GM19035 (cell line): ENCODE measurements around the gene MYO7B.
"Not testable (repeated sequence)": the region's sequence is repeated elsewhere in the genome, so short reads cannot be mapped to it uniquely, and the experiment has no call there.

Experiments
- ATAC-seq: cut with Tn5 transposase; IDR thresholded peaks from one replicate; pipeline ENCODE4 v1.9.1; 2021; ENCODE audit not compliant: unreplicated experiment

MYO7B gene

DNA sequence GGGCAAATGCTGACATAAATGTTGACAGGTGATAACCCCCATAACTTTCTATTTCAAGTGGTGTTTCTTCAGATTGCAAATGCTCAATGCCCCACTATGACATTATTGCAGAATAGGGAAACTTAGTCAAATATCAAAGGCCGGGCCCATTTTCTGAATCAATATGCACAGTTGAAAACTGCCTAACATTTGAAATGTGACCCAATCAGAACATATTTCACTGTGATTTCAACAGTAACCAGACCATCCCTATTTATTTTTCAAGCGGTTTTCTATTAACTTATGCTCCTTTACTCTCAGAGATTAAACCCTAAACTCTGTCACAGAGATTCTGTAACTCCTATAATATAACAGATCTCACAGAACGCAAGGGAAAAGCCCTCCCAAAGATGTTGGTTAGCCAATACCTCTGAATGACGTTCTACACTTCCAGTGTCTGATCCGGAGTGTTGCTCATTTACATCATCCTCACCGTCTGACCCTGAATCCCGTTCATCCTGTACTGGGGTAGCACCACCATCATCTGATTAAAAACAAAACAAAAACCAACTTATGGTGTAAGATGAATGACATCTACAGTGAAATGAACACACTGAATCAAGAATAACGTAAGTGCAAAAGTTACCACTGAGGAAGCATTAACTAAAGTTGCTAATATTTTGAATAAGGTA lies 12.1 kb upstream of the MYO7B start:
- no peak for ATAC-seq

- ATAC-seq: not testable (repeated sequence)
Observed at GRCh38 chr2:127524198-127524834, 11.2 kb upstream of the MYO7B start.

DNA sequence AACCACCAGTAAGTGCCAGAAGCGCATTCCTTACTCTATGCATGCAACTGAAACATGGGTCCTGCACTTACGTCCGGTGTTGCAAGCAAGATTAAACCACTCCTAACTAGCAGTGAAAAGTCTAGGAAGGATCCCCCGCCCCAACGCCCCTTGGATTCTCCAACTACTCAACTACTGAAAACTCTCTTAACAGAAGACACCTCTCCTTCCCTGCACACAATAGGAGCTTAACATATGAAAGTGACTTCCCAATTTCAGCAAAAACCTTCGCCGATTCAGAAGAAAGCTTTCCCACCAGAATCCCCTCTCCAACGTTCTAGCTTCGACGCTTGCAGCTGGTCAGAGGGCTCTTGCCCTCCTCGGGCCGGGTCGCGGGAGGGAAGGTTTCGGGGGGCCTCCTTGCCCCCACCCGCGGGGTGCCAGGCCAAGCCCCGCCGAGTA lies 9.8 kb upstream of the MYO7B start:
- peak; percentile 1 for ATAC-seq

- ATAC-seq: peak; percentile 93
Observed at GRCh38 chr2:127526132-127527000, 9.1 kb upstream of the MYO7B start, which contains the start of gene IWS1. Gene IWS1 (minus strand): TSS chr2:127526489. CDS start chr2:127526208, 281 bp downstream.

DNA sequence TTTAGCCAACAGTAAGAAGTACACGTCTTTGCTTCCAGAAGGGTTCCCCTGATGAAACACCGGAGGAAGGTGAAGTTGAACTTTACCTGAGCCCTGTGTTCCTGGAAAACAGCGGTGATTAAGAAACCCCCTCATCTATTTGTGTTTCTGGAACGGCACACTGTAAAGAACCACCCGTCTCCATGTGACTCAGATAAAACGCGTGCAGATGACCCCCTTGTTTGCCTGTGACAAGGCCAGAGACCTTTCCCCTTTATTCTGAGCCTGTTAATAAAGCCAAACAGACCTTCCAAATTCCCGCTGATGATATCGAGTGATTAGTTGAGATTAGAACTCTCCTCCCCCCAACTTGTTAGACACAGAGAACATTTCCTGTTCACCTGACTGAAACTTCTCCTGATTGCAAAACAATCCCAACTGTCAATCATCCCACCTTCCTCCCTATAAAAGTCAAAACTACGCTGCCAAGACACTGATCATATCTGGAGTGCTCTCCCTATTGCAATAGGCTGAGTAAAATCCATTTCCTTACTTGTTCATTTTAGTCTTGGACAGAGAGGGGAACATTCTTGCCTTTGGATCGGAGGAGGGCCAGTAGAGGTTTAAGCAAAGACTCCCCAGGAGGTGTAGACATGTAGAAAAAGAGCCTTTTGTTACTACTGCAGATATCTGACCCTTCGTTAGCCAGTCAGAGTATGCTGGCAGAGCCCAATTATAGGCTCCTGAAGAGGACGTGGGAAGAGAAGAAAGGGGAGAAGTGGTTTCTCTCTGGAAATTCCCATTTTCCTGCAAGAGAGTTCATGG lies 8.3 kb upstream of the MYO7B start:
- ATAC-seq: no peak

DNA sequence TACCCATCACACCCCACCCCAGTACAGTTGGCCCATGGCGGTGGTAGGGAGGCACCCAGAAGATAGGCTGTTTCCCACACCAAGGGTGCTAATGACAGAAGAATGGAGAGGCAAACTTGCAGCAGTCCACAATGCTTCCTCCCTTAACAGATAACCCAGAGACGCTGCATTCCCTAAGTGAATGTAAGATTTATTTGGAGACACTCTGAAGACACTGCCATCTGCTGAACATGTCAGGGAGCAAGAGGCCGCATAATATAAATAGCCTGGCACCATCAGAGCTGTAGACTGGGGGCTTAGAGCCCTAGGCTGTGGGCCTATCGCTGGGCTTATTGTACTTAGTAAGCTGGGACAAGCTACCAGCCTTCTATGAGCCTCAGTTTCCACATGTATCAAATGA lies 7.0 kb upstream of the MYO7B start:
- ATAC-seq: no peak

- not testable (repeated sequence) for ATAC-seq
Observed at GRCh38 chr2:127529416-127529815, 6.1 kb upstream of the MYO7B start.

- ATAC-seq: no peak
Observed at GRCh38 chr2:127530245-127531140, 5.0 kb upstream of the MYO7B start.

DNA sequence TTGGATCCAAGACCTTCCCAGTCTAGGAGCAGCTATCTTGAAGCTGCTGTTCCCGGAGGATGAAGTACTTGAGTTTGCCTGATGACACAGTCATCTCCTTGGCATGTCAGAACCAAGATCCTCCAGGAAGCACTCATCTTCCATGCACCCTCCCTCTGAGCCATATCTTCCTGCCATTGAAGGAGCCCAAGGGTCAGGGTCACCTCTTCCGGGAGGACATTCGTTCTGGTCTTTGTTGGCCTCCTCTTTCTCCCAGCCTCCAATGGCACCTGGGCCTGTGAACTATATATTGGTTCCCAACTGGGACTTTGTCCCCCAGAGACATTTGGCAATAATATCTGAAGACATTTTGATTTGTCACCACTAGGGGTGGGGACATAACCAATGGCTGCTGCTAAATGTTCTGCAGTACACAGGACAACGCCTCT lies 4.2 kb upstream of the MYO7B start:
- no peak for ATAC-seq

DNA sequence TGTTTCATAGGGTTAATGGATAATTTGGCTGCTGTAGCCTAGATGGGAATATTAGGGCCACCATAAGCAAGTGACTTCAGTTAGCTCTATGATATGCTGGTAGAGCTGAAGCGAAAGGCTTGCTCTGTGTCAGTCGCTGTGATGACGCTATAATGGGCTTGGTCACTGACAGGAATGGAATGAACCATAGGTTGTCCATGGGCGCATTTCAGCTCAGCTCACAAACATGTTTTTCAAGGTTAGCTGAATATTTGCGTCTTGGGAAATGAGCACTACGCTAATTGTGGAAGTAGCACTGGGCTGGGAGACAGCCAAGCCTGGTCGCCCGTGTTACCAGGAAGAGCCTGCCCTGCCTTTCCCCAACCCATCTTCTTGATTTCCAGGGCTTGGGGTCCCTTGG lies 3.2 kb upstream of the MYO7B start:
- ATAC-seq: no peak

- no peak for ATAC-seq
Observed at GRCh38 chr2:127535918-127536317, 435 bp downstream of the MYO7B start.

DNA sequence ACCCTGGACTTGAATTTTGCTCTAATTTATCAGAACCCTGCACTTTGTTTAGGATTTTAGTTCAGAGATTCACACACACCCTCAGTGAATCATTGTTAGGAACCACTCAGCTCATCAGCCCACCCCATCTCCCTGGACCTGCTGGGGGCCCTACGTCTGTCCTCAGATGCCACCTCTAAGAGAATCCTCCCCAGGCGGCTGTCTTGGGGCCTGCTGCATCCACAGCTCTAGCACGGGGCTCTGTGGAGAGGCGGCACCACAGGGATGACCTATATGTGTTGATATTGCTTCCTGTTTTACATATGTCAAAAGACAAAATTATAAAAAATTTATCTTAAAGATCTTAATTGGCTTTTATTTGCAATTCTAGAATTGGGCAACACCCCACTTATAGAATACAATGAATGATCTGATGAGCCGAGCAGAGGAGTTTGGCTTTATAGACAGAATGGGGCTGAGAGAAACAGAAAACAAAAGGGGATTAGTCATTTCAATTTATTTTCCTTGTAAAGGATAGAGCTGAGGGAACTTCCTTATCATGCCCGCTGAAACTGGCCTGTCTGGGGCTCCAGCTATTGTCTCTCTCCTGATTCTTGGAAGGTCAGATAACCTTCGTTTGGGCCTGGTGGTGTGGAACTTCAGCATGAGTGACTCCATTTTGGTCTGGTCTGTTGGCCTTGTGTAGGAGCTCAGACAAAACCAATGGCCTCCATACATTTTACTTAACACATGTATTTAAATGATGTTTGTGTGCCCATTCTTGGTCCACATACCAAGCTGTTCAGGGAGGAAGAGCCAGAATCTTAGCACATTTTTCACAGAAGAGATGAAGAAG lies 1.4 kb downstream of the MYO7B start:
- ATAC-seq: no peak

GRCh38 chr2:127537644-127538043 lies 2.2 kb downstream of the MYO7B start:
- no peak for ATAC-seq

- ATAC-seq: no peak
Observed at GRCh38 chr2:127541809-127542208, 6.3 kb downstream of the MYO7B start.

- no peak for ATAC-seq
Observed at GRCh38 chr2:127542231-127542630, 6.7 kb downstream of the MYO7B start.

- ATAC-seq: not testable (repeated sequence)
Observed at GRCh38 chr2:127543013-127543501, 7.6 kb downstream of the MYO7B start.

DNA sequence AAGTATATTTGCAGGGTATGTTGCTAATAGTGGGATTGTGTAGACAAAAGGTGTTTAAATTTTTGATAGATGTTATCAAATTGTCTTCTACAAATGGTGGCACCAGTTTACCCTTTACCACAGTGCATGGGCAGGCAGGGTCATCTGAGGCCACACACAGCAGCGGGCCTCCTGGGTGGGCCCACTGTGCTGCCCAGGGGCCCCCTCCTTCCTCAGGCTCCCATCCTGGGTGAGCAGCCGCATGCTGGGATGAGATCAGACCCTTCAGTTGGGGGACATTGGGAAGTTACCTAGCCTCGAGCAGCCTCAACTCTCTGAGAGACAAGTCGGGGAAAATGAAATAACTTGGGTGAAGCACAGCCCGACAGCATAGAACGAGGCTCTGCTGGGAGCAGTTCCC lies 9.7 kb downstream of the MYO7B start:
- ATAC-seq: no peak

GRCh38 chr2:127545796-127546195 lies 10.3 kb downstream of the MYO7B start:
- no peak for ATAC-seq

DNA sequence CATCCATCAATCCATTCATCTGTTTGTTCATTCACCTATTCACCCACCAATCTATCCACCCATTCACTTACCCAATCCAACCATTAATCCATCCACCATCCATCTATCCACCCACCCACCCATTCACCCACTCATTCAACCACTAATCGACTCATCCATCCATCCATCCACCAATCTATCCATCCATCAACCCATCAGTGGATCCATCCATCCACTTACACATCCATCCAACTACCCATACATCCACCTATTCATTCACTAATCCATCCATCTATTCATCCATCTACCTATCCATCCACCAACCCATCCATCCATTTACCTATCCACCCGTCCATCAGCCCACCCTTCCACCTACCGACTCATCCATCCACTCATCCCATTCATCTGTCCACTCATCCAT lies 11.3 kb downstream of the MYO7B start:
- ATAC-seq: no peak
